ENCODE data around the gene TGFB1I1.
A peak's percentile ranks its signal among the peaks of the same experiment; 100 is the strongest.

TGFB1I1 gene

GRCh38 chr16:31458073-31458843, 13.7 kb upstream of the TGFB1I1 start:
- no peak for TF ChIP-seq CTCF (IDR thresholded peaks at IDR 0.05)
- Histone ChIP-seq H3K4me3 (ENCODE audit: low read depth, low read length) (peak overlapping the region; percentile 88), H3K79me2 (peaks cover 21% of the 10 kb centered on the region), H3K27me3 (ENCODE audit: control insufficient read depth, insufficient read depth, low read length) (no peaks in the 10 kb centered on the region), H3K9me3 (ENCODE audit: control insufficient read depth, low read length) (no peaks in the 10 kb centered on the region), H2AFZ (peak overlapping the region; percentile 90), H3K4me1 (peaks cover 24% of the 10 kb centered on the region), H3K27ac (peak overlapping the region; percentile 98), H3K4me2 (ENCODE audit: low read length) (peak overlapping the region; percentile 62), H3K9ac (peak overlapping the region; percentile 46), H3K36me3 (ENCODE audit: control insufficient read depth, insufficient read depth, low read length) (no peaks in the 10 kb centered on the region)

GRCh38 chr16:31458844-31459686, 12.9 kb upstream of the TGFB1I1 start, which contains the start of gene ARMC5:
ARMC5 (plus strand) TSS chr16:31459501; CDS start chr16:31459525, 24 bp downstream.
- Histone ChIP-seq H3K4me3 (ENCODE audit: low read depth, low read length) (peak within 1 kb of the TSS; percentile 88), H3K9ac (peak within 1 kb of the TSS; percentile 46), H3K4me1 (peaks cover 17% of the 10 kb centered on the region), H3K27ac (peak within 1 kb of the TSS; percentile 98), H3K36me3 (ENCODE audit: control insufficient read depth, insufficient read depth, low read length) (no peaks in the 10 kb centered on the region), H3K79me2 (peaks cover 17% of the 10 kb centered on the region), H2AFZ (peak within 1 kb of the TSS; percentile 90), H3K27me3 (ENCODE audit: control insufficient read depth, insufficient read depth, low read length) (no peaks in the 10 kb centered on the region), H3K4me2 (ENCODE audit: low read length) (peak within 1 kb of the TSS; percentile 89), H3K9me3 (ENCODE audit: control insufficient read depth, low read length) (no peaks in the 10 kb centered on the region)
- TF ChIP-seq CTCF (IDR thresholded peaks at IDR 0.05), result peak; percentile 71

GRCh38 chr16:31459687-31460581, 12.0 kb upstream of the TGFB1I1 start:
- Histone ChIP-seq H3K9ac (peak overlapping the region; percentile 46), H3K27me3 (ENCODE audit: control insufficient read depth, insufficient read depth, low read length) (no peaks in the 10 kb centered on the region), H3K9me3 (ENCODE audit: control insufficient read depth, low read length) (no peaks in the 10 kb centered on the region), H2AFZ (peak overlapping the region; percentile 90), H3K27ac (peak overlapping the region; percentile 98), H3K4me3 (ENCODE audit: low read depth, low read length) (peak overlapping the region; percentile 88), H3K4me2 (ENCODE audit: low read length) (peak overlapping the region; percentile 89), H3K36me3 (ENCODE audit: control insufficient read depth, insufficient read depth, low read length) (no peaks in the 10 kb centered on the region), H3K4me1 (peaks cover 17% of the 10 kb centered on the region), H3K79me2 (peaks cover 14% of the 10 kb centered on the region)
- TF ChIP-seq CTCF (IDR thresholded peaks at IDR 0.05), result no peak

GRCh38 chr16:31460582-31461002, 11.4 kb upstream of the TGFB1I1 start:
- peaks cover 13% of the 10 kb centered on the region for H3K4me1 ChIP-seq
- H3K9ac ChIP-seq, result no peak overlapping the region
- peak overlapping the region; percentile 88 for H3K4me3 ChIP-seq (ENCODE audit: low read depth, low read length)
- peak overlapping the region; percentile 90 for H2AFZ ChIP-seq
- peak; percentile 74 for TF ChIP-seq CTCF (IDR thresholded peaks at IDR 0.05)
- no peaks in the 10 kb centered on the region for H3K9me3 ChIP-seq (ENCODE audit: control insufficient read depth, low read length)
- H3K79me2 ChIP-seq, result peaks cover 10% of the 10 kb centered on the region
- H3K27me3 ChIP-seq (ENCODE audit: control insufficient read depth, insufficient read depth, low read length), result no peaks in the 10 kb centered on the region
- H3K27ac ChIP-seq, result peak overlapping the region; percentile 98
- no peaks in the 10 kb centered on the region for H3K36me3 ChIP-seq (ENCODE audit: control insufficient read depth, insufficient read depth, low read length)
- peak overlapping the region; percentile 89 for H3K4me2 ChIP-seq (ENCODE audit: low read length)

All from parathyroid adenoma (tissue), 2 donors.